GM21381 (cell line): ENCODE results near the gene TRIM41.
A peak's percentile ranks its signal among the peaks of the same experiment; 100 is the strongest.
"Not testable (repeated sequence)": the region's sequence is repeated elsewhere in the genome, so short reads cannot be mapped to it uniquely, and the experiment has no call there.

Source experiments
- ATAC-seq: cut with Tn5 transposase; IDR thresholded peaks from one replicate; pipeline ENCODE4 v1.9.1; 2021; ENCODE audit warnings: mild to moderate bottlenecking, moderate library complexity; ENCODE audit not compliant: unreplicated experiment

The TRIM41 gene

GRCh38 chr5:181246276-181247049 lies 23.4 kb downstream of the TRIM41 start:
- ATAC-seq = peak; percentile 40

- no peak for ATAC-seq
These were observed 25.2 kb downstream of the TRIM41 start for GRCh38 chr5:181248277-181248676.

- ATAC-seq = no peak
These were observed 32.2 kb downstream of the TRIM41 start for GRCh38 chr5:181255276-181255675.

- no peak for ATAC-seq
These were observed 32.9 kb downstream of the TRIM41 start for GRCh38 chr5:181255836-181256578.

- ATAC-seq = no peak
These were observed 35.5 kb downstream of the TRIM41 start for GRCh38 chr5:181258576-181258975.

GRCh38 chr5:181259283-181259682 lies 36.2 kb downstream of the TRIM41 start:
- ATAC-seq = no peak

- ATAC-seq = no peak
These were observed 37.1 kb downstream of the TRIM41 start for GRCh38 chr5:181259974-181260719.

GRCh38 chr5:181260720-181261319 lies 37.7 kb downstream of the TRIM41 start, which contains the start of gene TRIM52:
Gene TRIM52, minus strand, starts transcription at chr5:181261143. Its CDS starts 330 bp downstream, at chr5:181260813.
- ATAC-seq = peak; percentile 81

GRCh38 chr5:181261320-181262049 lies 38.4 kb downstream of the TRIM41 start:
- ATAC-seq = peak; percentile 57

- no peak for ATAC-seq
These were observed 40.6 kb downstream of the TRIM41 start for GRCh38 chr5:181263633-181264032.

GRCh38 chr5:181265092-181265671 lies 42.1 kb downstream of the TRIM41 start:
- no peak for ATAC-seq

- not testable (repeated sequence) for ATAC-seq
These were observed 44.3 kb downstream of the TRIM41 start for GRCh38 chr5:181267291-181267904.

- ATAC-seq = not testable (repeated sequence)
These were observed 44.8 kb downstream of the TRIM41 start for GRCh38 chr5:181267907-181268306.

- no peak for ATAC-seq
These were observed 48.0 kb downstream of the TRIM41 start for GRCh38 chr5:181271081-181271480.

GRCh38 chr5:181273433-181273744 lies 50.3 kb downstream of the TRIM41 start:
- ATAC-seq = not testable (repeated sequence)

- no peak for ATAC-seq
These were observed 57.2 kb downstream of the TRIM41 start for GRCh38 chr5:181280251-181280762.

- ATAC-seq = no peak
These were observed 58.2 kb downstream of the TRIM41 start for GRCh38 chr5:181281077-181281983.

GRCh38 chr5:181281984-181282316 lies 58.9 kb downstream of the TRIM41 start:
- ATAC-seq = no peak
